Measurements from ENCODE around the gene UQCRC1.

- no peak for TF ChIP-seq CTCF (IDR thresholded peaks at IDR 0.05)
- TF ChIP-seq TP53 (CRISPR knock-in tag; IDR thresholded peaks at IDR 0.05), result no peak
- no peak for TF ChIP-seq SP1 (CRISPR knock-in tag; conservative IDR thresholded peaks at IDR 0.05)
- TF ChIP-seq ELF4 (CRISPR knock-in tag; IDR thresholded peaks at IDR 0.05; ENCODE audit: low read depth), result no peak
- TF ChIP-seq NR3C1 (CRISPR knock-in tag; conservative IDR thresholded peaks at IDR 0.05; ENCODE audit: low read depth), result no peak
- TF ChIP-seq IRF1 (CRISPR knock-in tag; IDR thresholded peaks at IDR 0.05), result no peak
- TF ChIP-seq MLX (CRISPR knock-in tag; IDR thresholded peaks at IDR 0.05), result no peak
- no peak for TF ChIP-seq ZNF219 (CRISPR knock-in tag; IDR thresholded peaks at IDR 0.05; ENCODE audit: borderline replicate concordance)
- no peak for TF ChIP-seq CREB1 (CRISPR knock-in tag; IDR thresholded peaks at IDR 0.05)
- TF ChIP-seq MYBL2 (CRISPR knock-in tag; IDR thresholded peaks at IDR 0.05), result no peak
- no peak for TF ChIP-seq FOXJ3 (CRISPR knock-in tag; IDR thresholded peaks at IDR 0.05; ENCODE audit: borderline replicate concordance)
Measured at GRCh38 chr3:48600711-48601621, 8.5 kb downstream of the UQCRC1 start.

Data from WTC11 (cell line).